Neural cell (in vitro differentiated cells): ENCODE data around the gene FBLIM1.

ENCODE experiments used
- CTCF ChIP-seq: fragments of 450-650 bp; IDR thresholded peaks from 2 replicates; pipeline ENCODE4 v1.5.1; 2014; ENCODE audit warnings: antibody characterized with exemption, mild to moderate bottlenecking, moderate library complexity; ENCODE audit not compliant: poor library complexity, severe bottlenecking
- MXI1 ChIP-seq: fragments of 450-650 bp; conservative IDR thresholded peaks from 2 replicates; pipeline ENCODE4 v1.6.1; 2014; ENCODE audit warnings: antibody characterized with exemption, mild to moderate bottlenecking; ENCODE audit not compliant: poor library complexity, severe bottlenecking
- RAD21 ChIP-seq: fragments of 450-650 bp; conservative IDR thresholded peaks from 2 replicates; pipeline ENCODE4 v1.6.1; 2014; ENCODE audit warnings: antibody characterized with exemption, mild to moderate bottlenecking, moderate library complexity
- REST ChIP-seq: IDR thresholded peaks from 2 replicates; pipeline ENCODE4 v1.6.1; 2012; ENCODE audit warnings: borderline replicate concordance

- TF ChIP-seq CTCF: no peak
- TF ChIP-seq MXI1: no peak
- no peak for TF ChIP-seq REST
- no peak for TF ChIP-seq RAD21
Observed at GRCh38 chr1:15734296-15734695, 24.3 kb upstream of the FBLIM1 start.
